NCI-H345 treated with DMSO at 0.1 percent for 48 hours (cell line): ENCODE measurements around the gene RNLS.

Source experiments
- DNase-seq: peaks from one replicate; lab custom pipeline; 2025; ENCODE audit not compliant: unreplicated experiment; lab: John Stamatoyannopoulos, UW

The RNLS gene

GRCh38 chr10:88237896-88238614 lies 345.1 kb downstream of the RNLS start:
- no peak for DNase-seq

DNA sequence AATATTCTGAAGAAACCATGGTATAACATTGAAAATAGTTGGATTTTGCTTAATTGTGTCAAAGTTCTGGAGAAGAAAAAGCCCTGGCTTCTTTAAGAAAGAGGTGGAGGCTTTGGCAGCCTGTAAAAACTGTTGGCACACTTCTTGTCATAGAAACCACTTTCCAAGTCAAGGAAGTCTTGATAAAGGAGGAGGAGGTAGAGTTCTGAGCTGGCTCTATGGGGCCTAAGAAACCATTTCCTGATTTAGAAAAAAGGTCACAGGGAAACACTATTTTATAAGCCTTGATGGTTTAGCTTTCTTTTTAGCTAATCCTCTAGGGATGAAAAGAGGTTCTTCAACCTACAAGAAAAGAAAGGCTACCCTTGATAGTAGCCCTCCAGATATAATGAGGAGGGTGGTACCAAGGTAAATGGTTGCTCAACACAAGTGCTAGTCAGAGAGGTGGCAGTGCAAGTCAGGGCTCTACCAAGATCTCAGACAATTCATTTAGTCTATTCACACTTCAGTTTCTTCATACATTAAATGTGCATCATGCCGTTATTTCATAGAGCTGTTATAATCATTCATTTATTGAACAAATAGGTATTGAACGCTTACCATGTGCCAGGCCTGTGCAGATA lies 346.9 kb downstream of the RNLS start:
- DNase-seq, result no peak

- peak; percentile 60 for DNase-seq
Observed at GRCh38 chr10:88234297-88234696, 348.8 kb downstream of the RNLS start.

DNA sequence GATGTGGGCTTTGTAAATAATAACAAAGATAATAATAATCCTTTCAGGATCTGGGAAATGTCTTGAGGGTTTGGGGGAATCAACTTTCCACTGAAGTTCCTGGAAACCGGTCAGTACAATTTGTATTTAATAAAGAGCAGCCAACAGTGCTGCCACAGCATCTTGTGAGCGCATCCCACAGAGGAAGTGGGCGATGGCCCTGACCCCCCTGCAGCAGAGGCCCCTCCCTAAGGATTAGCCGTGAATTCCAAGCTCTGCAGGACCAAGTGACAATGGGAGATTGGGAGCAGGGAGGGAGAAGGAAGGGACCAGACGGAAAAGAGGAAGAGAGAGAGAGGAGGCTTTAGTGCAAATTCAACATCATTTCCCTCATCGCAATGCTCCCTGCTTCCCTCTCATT lies 349.2 kb downstream of the RNLS start:
- DNase-seq, result peak; percentile 59

GRCh38 chr10:88232983-88233543 lies 350.1 kb downstream of the RNLS start:
- no peak for DNase-seq

DNA sequence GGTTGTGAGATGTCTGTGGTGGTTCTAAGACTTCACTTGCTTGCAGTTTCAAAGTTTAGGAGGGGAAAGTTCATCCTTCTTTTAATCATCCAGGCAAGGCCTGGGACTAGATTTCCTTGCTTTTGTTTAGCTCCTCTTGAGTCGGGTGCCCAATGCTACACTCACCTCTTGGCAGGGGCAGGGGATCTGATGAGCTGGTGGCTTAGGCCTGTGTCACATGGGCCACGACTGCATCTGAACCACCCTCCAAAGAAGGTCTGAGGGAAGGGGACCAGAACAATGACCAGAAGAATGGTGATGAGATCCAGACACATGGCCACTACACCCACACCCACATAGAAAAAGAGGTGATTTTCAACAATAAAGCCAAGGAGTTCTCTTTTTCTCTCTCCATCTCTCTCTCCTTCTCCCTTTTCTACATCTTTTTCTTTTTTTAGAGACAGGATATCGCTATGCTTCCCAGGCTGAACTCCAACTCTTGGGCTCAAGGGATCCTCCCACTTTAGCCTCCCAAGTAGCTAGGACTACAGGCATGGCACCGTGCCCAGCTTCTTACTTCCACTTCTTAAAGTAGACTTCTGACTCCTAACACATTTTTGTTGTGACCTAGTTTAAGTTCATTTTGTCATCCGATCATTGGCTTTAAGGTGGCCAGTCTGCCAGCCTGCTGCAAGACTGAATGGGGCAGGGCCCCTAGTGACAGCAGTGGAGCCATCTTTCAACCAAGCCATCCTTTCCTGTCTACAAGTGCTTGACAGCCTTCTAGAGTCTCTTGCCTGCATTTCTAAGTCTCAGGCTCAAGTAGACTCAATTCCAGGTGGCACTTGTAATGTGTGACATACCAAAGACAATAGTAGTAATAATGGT lies 350.9 kb downstream of the RNLS start:
- no peak for DNase-seq

DNA sequence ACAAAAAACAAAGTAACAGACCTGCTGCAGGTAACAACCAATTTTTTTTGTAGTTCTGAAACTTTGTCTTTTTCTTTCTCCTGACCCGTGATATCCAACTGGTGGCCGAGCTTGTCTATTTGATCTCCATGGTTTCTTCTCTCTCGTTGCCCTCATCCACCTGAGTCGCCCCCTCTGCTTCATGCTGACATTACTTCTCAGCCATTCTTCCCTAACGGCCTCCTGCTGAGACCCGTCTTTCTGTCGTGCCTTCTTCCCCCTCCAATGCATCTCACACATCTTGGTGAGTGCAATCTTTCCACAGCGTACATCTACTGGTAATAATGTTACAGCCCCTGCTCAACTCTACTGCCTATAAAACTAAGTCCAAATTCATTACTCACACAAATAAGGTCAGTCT lies 352.9 kb downstream of the RNLS start:
- DNase-seq, result no peak

- no peak for DNase-seq
Observed at GRCh38 chr10:88228130-88228529, 355.0 kb downstream of the RNLS start.

GRCh38 chr10:88227342-88228018 lies 355.6 kb downstream of the RNLS start:
- DNase-seq, result no peak

DNA sequence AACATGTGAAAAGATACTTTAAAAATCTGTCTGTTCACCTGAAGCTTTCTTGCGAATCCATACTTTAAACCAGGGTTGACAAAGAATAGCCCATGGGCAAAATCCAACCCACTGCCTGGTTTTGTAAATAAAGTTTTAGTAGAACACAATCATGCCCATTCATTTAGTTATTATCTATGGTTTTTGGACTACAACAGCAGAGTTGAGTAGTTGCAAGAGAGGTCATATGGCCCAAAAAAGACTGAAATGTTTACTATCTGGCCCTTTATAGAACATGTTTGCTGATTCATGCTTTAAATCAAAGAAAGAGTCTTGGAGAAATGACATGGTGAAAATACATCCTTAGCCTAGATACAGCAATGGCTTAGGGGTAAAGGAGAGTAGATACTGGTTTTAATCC lies 356.2 kb downstream of the RNLS start:
- no peak for DNase-seq

DNA sequence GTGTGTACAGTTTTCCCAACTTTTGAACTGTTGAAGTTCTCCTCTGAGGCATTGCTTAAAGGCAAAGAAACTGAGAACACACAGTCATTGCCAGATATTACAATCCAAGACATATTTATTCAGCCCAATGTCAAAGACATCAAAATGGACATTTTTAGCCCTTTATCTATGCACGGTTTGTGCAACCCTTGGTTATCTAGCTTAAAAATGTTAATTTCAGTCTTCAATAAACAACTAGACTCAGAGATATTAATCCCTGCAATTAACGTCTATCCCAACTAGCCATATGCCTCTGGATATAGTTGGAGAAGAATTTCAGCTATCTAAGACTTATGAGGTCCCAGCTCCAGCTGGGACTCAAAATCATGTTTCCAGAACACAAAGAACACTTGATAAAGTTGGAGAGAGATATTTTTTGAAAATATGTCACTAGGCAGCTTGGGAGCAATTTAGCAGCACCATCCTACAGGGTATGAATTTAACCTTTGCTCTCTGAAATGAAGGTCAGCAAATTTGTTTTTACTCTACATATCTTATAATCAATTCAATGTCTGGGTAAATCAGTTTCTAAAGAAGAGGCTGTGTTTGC lies 357.0 kb downstream of the RNLS start:
- no peak for DNase-seq
